ENCODE data around the gene FAF1.

DNA sequence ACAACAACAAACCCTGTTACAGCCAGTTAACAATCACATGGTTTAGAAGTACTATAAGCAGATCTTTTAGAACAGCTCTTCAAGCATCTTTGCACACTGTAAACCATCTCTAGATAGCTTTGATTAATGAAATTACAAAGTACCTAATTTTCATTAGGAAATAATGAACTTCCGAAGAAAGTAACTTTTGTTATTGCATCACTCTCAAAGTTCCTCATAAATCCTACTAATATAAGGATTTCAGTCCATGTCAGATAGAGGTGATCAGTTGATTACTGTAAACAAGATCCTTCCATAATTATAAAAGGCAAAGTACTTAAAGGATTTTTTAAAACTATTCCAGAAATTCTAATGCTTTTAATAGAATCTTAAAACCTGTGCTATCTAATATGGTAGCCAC is 58.2 kb downstream of the FAF1 start:
- TF ChIP-seq, protein P1, sequence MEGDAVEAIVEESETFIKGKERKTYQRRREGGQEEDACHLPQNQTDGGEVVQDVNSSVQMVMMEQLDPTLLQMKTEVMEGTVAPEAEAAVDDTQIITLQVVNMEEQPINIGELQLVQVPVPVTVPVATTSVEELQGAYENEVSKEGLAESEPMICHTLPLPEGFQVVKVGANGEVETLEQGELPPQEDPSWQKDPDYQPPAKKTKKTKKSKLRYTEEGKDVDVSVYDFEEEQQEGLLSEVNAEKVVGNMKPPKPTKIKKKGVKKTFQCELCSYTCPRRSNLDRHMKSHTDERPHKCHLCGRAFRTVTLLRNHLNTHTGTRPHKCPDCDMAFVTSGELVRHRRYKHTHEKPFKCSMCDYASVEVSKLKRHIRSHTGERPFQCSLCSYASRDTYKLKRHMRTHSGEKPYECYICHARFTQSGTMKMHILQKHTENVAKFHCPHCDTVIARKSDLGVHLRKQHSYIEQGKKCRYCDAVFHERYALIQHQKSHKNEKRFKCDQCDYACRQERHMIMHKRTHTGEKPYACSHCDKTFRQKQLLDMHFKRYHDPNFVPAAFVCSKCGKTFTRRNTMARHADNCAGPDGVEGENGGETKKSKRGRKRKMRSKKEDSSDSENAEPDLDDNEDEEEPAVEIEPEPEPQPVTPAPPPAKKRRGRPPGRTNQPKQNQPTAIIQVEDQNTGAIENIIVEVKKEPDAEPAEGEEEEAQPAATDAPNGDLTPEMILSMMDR (IDR thresholded peaks at IDR 0.05) = no peak
- TF ChIP-seq POLR2A (IDR thresholded peaks at IDR 0.05) (no peak), POLR2AphosphoS5 (IDR thresholded peaks at IDR 0.05) (no peak)
